KG1 (cell line): ENCODE data around the gene IGHMBP2.
A peak's percentile ranks its signal among the peaks of the same experiment; 100 is the strongest.

Experiments used
- DNase-seq: peaks from one replicate; lab custom pipeline; 2025; lab: John Stamatoyannopoulos, UW

Gene IGHMBP2

DNA sequence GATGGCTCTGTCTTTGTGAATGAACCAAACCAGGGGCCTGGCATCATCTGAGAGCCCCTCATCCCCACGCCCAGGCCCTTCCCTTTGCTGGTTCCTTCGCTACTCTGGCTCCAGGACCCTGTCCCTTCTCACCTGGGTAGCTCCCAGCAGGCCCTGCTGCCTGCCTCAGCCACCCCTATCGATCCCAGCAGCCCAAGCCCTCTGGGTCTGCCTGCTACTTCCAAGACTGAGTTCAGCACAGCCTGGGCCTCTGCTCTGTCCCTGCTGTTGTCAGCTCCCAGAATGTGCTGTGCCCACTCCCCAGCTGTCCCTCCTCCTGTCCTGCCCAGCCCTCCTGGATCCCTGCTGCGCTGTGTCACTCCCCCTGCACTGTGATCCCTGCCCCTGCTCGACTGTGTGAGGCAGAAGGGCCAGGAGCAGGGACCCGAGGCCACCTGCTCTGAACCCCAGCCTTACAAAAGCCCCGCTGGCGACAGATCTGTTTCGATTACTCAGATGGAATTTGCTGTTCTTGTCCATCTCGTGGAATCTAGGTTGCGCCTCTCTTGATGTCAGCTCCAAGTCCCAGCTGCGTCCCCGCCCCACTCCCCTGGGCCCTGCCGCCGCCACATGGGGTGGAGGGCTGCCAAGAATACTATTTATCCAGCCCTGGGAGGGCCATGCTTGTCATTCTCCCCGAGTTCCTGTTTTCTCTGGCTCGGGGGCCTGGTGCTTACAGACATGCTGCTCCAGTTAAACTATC lies 13.0 kb upstream of the IGHMBP2 start:
- no peak for DNase-seq

DNA sequence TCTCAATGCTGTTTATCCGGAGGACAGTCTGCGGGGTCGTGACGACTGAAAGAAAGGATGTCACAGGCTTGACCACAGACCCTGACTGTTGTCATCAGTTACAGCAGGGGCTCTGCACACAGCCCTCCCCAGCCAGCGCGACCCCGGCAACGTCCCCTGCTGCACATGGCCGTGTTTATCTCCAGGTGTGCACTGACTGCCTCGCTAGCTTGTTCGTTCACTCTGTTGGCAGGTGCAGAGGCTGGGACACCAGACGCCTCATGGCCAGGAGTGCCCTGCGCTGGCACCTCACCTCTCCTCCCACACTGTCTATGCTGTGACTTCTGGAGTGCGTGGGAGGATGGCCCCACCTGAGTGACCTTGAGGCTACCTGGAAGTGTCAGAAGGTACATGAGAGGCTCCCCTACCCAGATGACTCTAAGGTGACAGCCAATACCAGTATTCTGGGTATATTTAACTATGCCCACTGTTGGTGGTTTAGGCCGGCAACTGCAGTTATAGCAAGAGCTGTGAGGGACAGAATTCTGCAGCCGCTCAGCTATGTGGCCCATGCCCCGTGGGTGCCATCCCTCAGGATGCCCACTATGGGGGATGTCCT lies 12.2 kb upstream of the IGHMBP2 start:
- DNase-seq = no peak

DNA sequence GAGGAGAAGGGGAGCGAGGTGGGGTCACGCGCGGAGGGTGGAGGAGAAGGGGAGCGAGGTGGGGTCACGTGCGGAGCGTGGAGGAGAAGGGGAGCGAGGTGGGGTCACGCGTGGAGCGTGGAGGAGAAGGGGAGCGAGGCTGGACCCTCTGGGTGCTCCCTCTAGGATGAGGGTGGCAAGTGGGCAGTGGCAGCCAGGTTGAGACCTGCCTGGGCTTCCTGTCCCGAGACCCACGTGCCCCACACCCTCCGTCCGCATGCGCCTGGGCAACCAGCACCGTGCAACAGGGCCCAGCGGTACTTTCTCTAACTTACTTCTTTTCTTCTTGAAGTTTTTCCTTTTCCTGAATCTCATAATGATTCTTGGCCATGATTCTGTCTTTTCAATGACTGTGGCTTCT lies 11.1 kb upstream of the IGHMBP2 start:
- DNase-seq = no peak

DNA sequence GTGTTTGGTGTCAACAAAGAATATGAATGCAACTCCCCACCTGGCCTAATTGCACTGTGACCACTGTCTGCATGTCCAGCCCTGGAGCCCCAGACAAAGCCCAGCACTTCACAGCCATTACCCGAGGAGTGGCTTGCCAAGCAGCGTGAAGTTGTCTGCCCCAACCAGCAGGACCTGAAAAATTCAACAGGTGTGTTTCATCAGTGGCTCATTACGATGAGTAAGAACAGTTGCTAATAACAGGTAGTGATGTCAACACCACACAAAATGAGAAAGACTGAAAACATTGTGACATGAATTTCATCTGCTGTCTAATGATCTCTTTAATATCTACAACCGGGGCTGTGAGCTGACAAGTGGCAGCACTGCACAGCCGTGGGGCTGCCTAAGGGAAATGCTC lies 10.4 kb upstream of the IGHMBP2 start:
- DNase-seq = no peak

- DNase-seq = no peak
Measured at GRCh38 chr11:68896171-68896959, 7.3 kb upstream of the IGHMBP2 start.

DNA sequence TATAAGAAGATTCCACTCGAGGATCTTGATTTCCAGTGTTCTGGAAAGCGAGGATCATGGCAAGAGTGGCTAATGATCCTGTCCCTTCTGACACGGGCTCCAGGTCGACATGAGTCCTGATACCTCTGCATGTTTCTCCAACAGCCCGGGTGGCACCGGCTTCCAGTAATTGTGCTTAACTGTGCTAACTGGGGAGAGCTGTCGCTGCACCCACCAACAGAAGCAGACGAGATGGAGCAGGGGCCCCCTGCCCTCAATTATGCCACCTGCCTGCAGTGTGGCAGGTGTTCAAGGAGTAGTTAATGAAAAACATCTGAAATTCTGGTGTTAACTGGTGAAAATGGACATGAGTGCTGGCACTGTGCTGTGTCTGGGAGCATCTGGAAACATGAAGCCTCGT lies 6.2 kb upstream of the IGHMBP2 start:
- DNase-seq = no peak

DNA sequence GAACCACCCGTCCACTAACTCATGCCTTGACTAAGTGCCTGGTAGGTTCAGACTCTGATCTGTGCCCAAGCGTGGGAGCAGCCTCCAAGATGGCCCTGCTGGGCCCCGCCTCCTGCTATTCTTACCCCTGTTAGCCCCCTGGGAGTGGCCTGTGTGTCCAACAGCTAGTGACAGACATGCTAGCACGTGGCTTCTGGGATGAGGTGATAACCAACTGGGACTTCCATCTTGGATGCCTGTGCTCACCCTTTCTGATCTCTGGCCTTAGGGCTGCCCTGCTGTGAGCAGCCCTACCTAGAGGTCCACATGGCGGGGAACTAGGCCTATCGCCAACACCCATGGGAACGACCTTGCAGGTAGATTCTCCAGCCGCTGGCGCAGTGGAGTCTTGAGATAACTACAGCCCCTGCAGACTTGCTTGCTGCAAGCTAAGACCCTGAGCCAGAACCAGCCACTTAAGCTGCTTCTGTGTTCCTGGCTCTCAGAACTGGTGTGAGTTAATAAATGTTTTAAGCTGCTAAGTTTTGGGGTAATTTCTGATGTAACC lies 2.8 kb upstream of the IGHMBP2 start:
- no peak for DNase-seq

DNA sequence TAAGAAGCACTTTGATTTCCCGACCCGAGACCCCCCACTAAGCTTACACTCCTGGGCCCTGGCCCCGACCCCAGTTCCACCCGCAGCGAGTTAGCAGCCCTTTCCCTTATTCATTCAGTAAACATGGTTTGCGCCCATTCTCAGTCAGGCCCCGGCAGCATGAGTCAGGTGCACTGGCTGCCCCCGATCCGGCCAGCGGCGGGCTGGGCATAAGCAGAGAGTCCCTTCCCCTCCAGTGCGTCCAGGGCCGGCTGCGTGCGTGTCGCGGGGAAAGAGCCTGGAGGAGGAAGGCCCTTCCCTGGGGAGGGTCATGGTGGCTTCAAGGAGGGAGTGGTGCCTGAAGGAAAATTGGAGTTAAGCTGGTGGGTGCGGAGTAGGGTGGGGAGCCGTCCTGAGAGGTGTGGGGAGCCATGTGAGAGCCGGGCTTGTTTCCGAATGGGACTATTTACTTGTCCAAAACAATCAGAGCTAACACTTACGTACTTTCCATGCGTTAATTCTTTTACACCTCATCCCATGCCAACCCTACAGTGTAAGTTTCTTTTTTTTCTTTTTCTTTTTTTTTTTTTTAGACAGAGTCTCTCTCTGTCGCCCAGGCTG lies 657 bp downstream of the IGHMBP2 start:
- DNase-seq = peak; percentile 33

DNA sequence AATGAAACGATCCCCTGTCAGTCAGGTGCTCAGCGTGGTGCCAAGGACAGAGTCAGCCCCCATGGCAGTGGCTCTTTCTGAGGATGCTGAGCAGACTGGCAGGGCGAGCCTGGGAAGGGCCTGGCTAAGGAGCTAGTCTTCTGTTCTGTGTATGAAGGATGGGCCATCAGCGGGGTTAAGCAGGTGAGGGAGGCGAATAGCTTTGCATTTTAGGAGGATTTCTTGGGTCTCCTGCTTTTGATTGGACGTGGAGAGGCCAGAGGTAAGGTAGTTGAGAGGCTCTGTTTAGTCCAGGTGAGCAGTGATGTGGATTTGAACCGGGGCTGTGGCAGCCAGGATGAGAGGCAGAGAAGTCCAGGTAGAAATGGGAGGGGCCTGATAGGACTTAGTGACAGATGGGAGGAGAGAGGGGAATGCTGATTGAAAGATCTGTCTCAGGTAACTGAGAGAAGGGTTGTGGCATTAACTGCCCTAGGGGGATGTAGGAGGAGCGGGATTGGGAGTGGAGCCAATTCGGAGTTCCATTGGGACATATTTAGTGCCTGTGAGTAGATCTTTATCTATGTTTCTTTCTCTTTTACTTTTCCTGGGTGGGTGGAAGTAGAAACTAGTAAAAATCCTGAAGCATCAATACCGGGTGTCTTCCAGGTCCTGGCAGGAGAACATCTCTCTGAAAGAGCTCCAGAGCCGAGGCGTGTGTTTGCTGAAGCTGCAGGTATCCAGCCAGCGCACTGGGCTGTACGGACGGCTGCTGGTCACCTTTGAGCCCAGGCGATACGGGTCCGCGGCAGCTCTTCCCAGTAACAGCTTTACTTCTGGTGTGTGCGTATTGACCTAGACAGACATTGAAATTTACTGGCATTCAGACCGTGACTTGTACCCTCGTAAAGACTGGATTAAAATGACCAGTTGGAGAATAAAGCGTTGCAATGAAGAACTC lies 2.0 kb downstream of the IGHMBP2 start:
- DNase-seq = no peak

GRCh38 chr11:68908273-68908672 lies 4.6 kb downstream of the IGHMBP2 start:
- no peak for DNase-seq

GRCh38 chr11:68910965-68911364 lies 7.3 kb downstream of the IGHMBP2 start:
- no peak for DNase-seq

DNA sequence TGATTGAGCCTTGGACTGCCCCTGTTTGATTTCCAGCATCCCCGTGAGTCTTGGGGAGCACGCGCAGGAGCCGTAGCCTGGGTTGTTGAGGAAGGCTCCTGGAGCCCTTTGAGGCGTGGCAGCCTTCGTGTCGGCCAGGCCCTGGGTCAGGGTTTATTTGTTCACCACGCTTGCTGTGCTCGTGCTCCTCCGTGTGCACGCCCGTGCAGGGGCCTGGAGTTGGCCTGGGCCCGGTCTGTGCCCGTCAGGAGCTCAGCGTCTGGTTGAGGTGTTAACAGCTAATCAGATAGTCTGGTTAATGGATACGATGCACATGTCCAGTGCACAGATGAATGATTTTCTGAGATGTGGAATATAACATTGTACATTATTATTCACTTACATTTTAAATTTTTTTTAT lies 8.0 kb downstream of the IGHMBP2 start:
- no peak for DNase-seq

GRCh38 chr11:68912254-68912653 lies 8.6 kb downstream of the IGHMBP2 start:
- DNase-seq = no peak

DNA sequence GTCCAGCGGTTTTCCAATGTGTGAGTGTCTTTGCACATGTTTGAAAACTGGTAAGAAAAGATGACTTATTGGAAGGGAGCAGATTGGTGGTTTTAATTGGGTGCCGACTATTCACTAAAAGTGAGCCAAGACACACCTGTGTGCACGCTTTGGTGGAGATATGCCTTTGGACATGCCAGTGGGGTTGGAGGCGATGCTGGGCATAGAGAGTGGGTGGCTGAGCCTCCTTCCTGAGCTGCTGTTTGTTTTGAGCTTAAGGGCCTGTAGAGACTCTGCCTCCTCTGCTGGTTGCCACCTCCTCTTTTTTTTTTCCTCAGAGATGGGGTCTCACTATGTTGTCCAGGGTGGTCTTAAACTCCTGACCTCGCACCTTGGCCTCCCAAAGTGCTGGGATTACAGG lies 9.5 kb downstream of the IGHMBP2 start:
- no peak for DNase-seq

GRCh38 chr11:68914761-68915160 lies 11.1 kb downstream of the IGHMBP2 start:
- DNase-seq = no peak

- no peak for DNase-seq
Measured at GRCh38 chr11:68916439-68916838, 12.7 kb downstream of the IGHMBP2 start.

DNA sequence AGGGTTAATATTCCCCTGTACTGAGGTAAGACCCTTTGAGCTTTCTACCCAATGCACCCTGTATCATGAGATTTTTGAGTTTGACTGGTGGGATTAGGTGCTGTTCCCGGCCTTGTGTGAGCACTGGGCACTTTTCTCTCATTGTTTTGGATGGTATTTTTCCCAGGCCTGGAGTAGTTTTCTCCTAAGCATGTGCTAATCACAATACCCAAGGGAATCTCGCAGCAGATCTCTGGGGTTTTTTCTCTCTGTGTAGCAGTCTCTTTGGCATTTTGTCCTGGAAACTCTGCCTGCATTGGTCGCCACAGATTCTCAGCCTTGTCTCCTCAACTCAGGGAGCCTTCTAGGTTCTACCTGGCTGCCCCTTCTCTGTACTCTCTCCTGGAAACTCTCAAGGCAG lies 19.9 kb downstream of the IGHMBP2 start:
- no peak for DNase-seq

GRCh38 chr11:68924073-68924925 lies 20.6 kb downstream of the IGHMBP2 start:
- DNase-seq = no peak

DNA sequence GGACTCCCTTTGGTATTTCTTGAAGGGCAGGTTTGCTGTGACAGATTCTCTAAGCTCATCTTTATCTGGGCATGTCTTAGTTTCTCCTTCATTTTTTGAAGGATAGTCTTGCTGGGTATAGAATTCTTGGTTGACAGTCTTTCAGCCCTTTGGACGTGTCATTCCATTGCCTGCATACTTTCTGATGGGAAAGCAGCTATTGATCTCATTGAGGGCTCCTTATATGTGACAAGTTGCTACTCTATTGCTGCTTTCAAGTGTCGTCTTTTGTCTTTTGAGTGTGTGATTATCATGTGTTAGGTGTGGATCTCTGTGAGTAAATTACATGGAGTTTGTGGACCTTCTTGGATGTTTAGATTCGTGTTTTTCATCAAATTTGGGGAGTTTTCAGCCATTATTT lies 21.9 kb downstream of the IGHMBP2 start:
- no peak for DNase-seq
